Type B pancreatic cell (in vitro differentiated cells): ENCODE results near the gene SPATC1L. TPM values are rescaled to one million over a fixed set of nuclear protein-coding genes. Genes with fewer than 3 reads are reported as not detected.

Experiments
- DNase-seq: peaks from one replicate; pipeline ENCODE4 v3.0.0; 2021; ENCODE audit warnings: mixed read lengths; ENCODE audit not compliant: unreplicated experiment; ENCODE audit errors: extremely low spot score
- H3K27ac Mint-ChIP-seq: 2 replicates; pipeline ENCODE4 v1.8.0; 2021; ENCODE audit warnings: mild to moderate bottlenecking, mixed read lengths
- H3K27me3 Mint-ChIP-seq: 2 replicates; pipeline ENCODE4 v1.8.0; 2021; ENCODE audit warnings: mixed read lengths
- H3K36me3 Mint-ChIP-seq: 2 replicates; pipeline ENCODE4 v1.8.0; 2021; ENCODE audit warnings: mixed read lengths
- H3K4me1 Mint-ChIP-seq: one replicate; pipeline ENCODE4 v1.8.0; 2021; ENCODE audit warnings: mixed read lengths; ENCODE audit not compliant: unreplicated experiment
- H3K4me3 Mint-ChIP-seq: 2 replicates; pipeline ENCODE4 v1.8.0; 2021; ENCODE audit warnings: mild to moderate bottlenecking, mixed read lengths
- H3K9me3 Mint-ChIP-seq: 2 replicates; pipeline ENCODE4 v1.8.0; 2021; ENCODE audit warnings: mixed read lengths
- CTCF ChIP-seq: fragments of 200-600 bp; sonication (generic); conservative IDR thresholded peaks from 2 replicates; pipeline ENCODE4 v1.5.0; 2021; ENCODE audit warnings: antibody characterized with exemption, mild to moderate bottlenecking
- total RNA-seq: library from RNA; stranded (reverse); gene quantifications from 2 replicates; pipeline ENCODE4 v1.2.1, GENCODE V29; 2021; ENCODE audit warnings: low replicate concordance

The SPATC1L gene
- total RNA-seq, 1 donor from 2014 or later, result 24.7 TPM

GRCh38 chr21:46217511-46218196 is 33.4 kb upstream of the SPATC1L start:
- TF ChIP-seq CTCF, result no peak
- H3K4me3 Mint-ChIP-seq, result no peak overlapping the region
- H3K27ac Mint-ChIP-seq, result no peak overlapping the region
- H3K9me3 Mint-ChIP-seq, result no peaks in the 10 kb centered on the region
- no peaks in the 10 kb centered on the region for H3K4me1 Mint-ChIP-seq
- H3K36me3 Mint-ChIP-seq, result peaks cover 5% of the 10 kb centered on the region
- H3K27me3 Mint-ChIP-seq, result no peaks in the 10 kb centered on the region
- DNase-seq, result peak; percentile 61

- no peak for DNase-seq
- Mint-ChIP-seq H3K27me3 (no peaks in the 10 kb centered on the region), H3K9me3 (no peaks in the 10 kb centered on the region), H3K27ac (no peak overlapping the region), H3K36me3 (peaks cover 5% of the 10 kb centered on the region), H3K4me3 (no peak overlapping the region), H3K4me1 (no peaks in the 10 kb centered on the region)
- no peak for TF ChIP-seq CTCF
Observed at GRCh38 chr21:46216132-46216747, 32.0 kb upstream of the SPATC1L start.

- peaks cover 5% of the 10 kb centered on the region for H3K36me3 Mint-ChIP-seq
- no peaks in the 10 kb centered on the region for H3K4me1 Mint-ChIP-seq
- no peaks in the 10 kb centered on the region for H3K27me3 Mint-ChIP-seq
- no peaks in the 10 kb centered on the region for H3K9me3 Mint-ChIP-seq
- DNase-seq, result no peak
- no peak overlapping the region for H3K4me3 Mint-ChIP-seq
- H3K27ac Mint-ChIP-seq, result no peak overlapping the region
- no peak for TF ChIP-seq CTCF
Observed at GRCh38 chr21:46215436-46216131, 31.3 kb upstream of the SPATC1L start.

GRCh38 chr21:46214478-46215340 is 30.4 kb upstream of the SPATC1L start:
- Mint-ChIP-seq H3K27ac (no peak overlapping the region), H3K4me3 (no peak overlapping the region), H3K4me1 (no peaks in the 10 kb centered on the region), H3K9me3 (no peaks in the 10 kb centered on the region), H3K27me3 (no peaks in the 10 kb centered on the region), H3K36me3 (no peaks in the 10 kb centered on the region)
- TF ChIP-seq CTCF, result no peak
- DNase-seq, result no peak

- Mint-ChIP-seq H3K4me1 (no peaks in the 10 kb centered on the region), H3K4me3 (no peak overlapping the region)
- TF ChIP-seq CTCF, result no peak
Observed at GRCh38 chr21:46213620-46214286, 29.5 kb upstream of the SPATC1L start.

More at GRCh38 chr21:46213620-46214286, 29.5 kb upstream of the SPATC1L start:
- Mint-ChIP-seq H3K36me3 (no peaks in the 10 kb centered on the region), H3K27me3 (no peaks in the 10 kb centered on the region), H3K9me3 (no peaks in the 10 kb centered on the region), H3K27ac (no peak overlapping the region)
- no peak for DNase-seq
